SU-DHL-6 (cell line): Measurements from ENCODE around the gene POR.
"Not testable (repeated sequence)": the region's sequence is repeated elsewhere in the genome, so short reads cannot be mapped to it uniquely, and the experiment has no call there.

Experiments
- H2AFZ ChIP-seq: fragments of 200-600 bp; sonication (generic); 2 replicates; pipeline ENCODE4 v1.6.1; 2014; ENCODE audit warnings: low read depth, mild to moderate bottlenecking, moderate library complexity, mixed read lengths, antibody characterized with exemption, low read length; ENCODE audit not compliant: severe bottlenecking
- H3F3A ChIP-seq: fragments of 200-600 bp; shearing (Covaris generic); 2 replicates; pipeline ENCODE4 v1.6.0; 2016; ENCODE audit warnings: antibody characterized with exemption, mild to moderate bottlenecking; ENCODE audit not compliant: insufficient read depth
- H3K27ac ChIP-seq: fragments of 200-600 bp; sonication (generic); 2 replicates; pipeline ENCODE4 v1.5.1; 2016; ENCODE audit warnings: low read depth, mild to moderate bottlenecking, low read length, moderate library complexity, mixed read lengths
- H3K27me3 ChIP-seq: fragments of 200-600 bp; sonication (generic), shearing (Covaris generic); 2 replicates; pipeline ENCODE4 v1.6.0; 2014; ENCODE audit warnings: mild to moderate bottlenecking, low read length
- H3K36me3 ChIP-seq: fragments of 200-600 bp; sonication (generic); 2 replicates; pipeline ENCODE4 v1.6.1; 2014; ENCODE audit warnings: mild to moderate bottlenecking, low read length, mixed read lengths
- H3K4me2 ChIP-seq: fragments of 300-600, 200-600 bp; shearing (Covaris generic), sonication (generic); 2 replicates; pipeline ENCODE4 v1.6.0; 2014; ENCODE audit warnings: low read length, low read depth, mild to moderate bottlenecking; ENCODE audit not compliant: poor library complexity, severe bottlenecking
- H3K4me3 ChIP-seq: fragments of 200-600 bp; sonication (generic); 2 replicates; pipeline ENCODE4 v1.5.1; 2014; ENCODE audit warnings: antibody characterized with exemption, low read length, mild to moderate bottlenecking, mixed read lengths; ENCODE audit not compliant: insufficient read depth, poor library complexity, severe bottlenecking
- H3K79me2 ChIP-seq: fragments of 200-600 bp; sonication (generic); 2 replicates; pipeline ENCODE4 v1.6.1; 2014; ENCODE audit warnings: mild to moderate bottlenecking, low read length, moderate library complexity; ENCODE audit not compliant: insufficient read depth
- H3K9ac ChIP-seq: fragments of 200-600 bp; sonication (generic); 2 replicates; pipeline ENCODE4 v1.7.0; 2014; ENCODE audit warnings: mild to moderate bottlenecking, low read length
- H3K9me2 ChIP-seq: fragments of 200-600 bp; sonication (generic); replicated peaks from 2 replicates; pipeline ENCODE4 v1.6.1; 2014; ENCODE audit warnings: low read length; ENCODE audit not compliant: insufficient read depth
- H3K9me3 ChIP-seq: fragments of 200-600 bp; sonication (generic); 2 replicates; pipeline ENCODE4 v1.6.1; 2014; ENCODE audit warnings: low read length, mixed read lengths; ENCODE audit not compliant: insufficient read depth
- H4K20me1 ChIP-seq: fragments of 200-600 bp; sonication (generic); 2 replicates; pipeline ENCODE4 v1.6.1; 2014; ENCODE audit warnings: low read depth, mild to moderate bottlenecking, antibody characterized with exemption, low read length, moderate library complexity, mixed read lengths
- EZH2phosphoT487 ChIP-seq: fragments of 200-600 bp; sonication (generic), shearing (Covaris generic); conservative IDR thresholded peaks from 2 replicates; pipeline ENCODE4 v1.6.1; 2018; ENCODE audit warnings: mild to moderate bottlenecking, antibody characterized with exemption, low read length, moderate library complexity, mixed read lengths
- TF ChIP-seq, protein P1 (sequence below): fragments of 200-600 bp; sonication (generic); IDR thresholded peaks from one replicate; pipeline ENCODE4 v1.5.1; 2017; ENCODE audit warnings: antibody characterized with exemption, mild to moderate bottlenecking, low read length, moderate library complexity; ENCODE audit not compliant: insufficient read depth, poor library complexity, severe bottlenecking

The POR gene

DNA sequence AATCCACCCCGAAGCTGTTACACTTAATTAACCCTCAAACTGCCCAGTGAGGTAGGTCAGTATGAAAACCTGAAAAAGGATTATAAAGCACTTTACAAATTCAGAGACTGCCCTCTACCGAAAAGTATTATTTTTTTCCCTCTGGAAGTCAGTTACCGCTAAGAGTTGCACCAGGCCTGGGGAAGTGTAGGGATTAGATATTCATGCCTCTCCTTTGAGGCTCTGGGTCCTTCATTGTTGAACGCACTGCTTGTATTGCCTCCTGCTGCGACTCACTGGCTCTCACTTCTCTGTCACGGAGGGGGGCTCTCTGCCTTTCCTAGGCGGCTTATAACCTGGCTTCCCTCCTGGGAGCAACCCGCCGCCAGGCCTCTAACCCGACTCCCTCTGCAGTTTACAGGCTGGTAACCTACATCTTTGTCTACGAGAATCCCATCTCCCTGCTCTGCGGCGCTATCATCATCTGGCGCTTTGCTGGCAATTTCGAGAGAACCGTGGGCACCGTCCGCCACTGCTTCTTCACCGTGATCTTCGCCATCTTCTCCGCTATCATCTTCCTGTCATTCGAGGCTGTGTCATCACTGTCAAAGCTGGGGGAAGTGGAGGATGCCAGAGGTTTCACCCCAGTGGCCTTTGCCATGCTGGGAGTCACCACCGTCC is 33.4 kb upstream of the POR start:
- Histone ChIP-seq H3K9me2 (no peaks in the 10 kb centered on the region), H4K20me1 (no peaks in the 10 kb centered on the region), H3K36me3 (no peaks in the 10 kb centered on the region), H3K27ac (no peak overlapping the region), H3F3A (no peaks in the 10 kb centered on the region), H3K9me3 (no peaks in the 10 kb centered on the region), H3K9ac (no peak overlapping the region), H3K4me3 (no peak overlapping the region), H2AFZ (no peak overlapping the region), H3K27me3 (no peaks in the 10 kb centered on the region), H3K4me2 (no peak overlapping the region), H3K79me2 (peaks cover 7% of the 10 kb centered on the region)
- TF ChIP-seq EZH2phosphoT487: no peak
- TF ChIP-seq, protein P1, sequence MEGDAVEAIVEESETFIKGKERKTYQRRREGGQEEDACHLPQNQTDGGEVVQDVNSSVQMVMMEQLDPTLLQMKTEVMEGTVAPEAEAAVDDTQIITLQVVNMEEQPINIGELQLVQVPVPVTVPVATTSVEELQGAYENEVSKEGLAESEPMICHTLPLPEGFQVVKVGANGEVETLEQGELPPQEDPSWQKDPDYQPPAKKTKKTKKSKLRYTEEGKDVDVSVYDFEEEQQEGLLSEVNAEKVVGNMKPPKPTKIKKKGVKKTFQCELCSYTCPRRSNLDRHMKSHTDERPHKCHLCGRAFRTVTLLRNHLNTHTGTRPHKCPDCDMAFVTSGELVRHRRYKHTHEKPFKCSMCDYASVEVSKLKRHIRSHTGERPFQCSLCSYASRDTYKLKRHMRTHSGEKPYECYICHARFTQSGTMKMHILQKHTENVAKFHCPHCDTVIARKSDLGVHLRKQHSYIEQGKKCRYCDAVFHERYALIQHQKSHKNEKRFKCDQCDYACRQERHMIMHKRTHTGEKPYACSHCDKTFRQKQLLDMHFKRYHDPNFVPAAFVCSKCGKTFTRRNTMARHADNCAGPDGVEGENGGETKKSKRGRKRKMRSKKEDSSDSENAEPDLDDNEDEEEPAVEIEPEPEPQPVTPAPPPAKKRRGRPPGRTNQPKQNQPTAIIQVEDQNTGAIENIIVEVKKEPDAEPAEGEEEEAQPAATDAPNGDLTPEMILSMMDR: no peak

DNA sequence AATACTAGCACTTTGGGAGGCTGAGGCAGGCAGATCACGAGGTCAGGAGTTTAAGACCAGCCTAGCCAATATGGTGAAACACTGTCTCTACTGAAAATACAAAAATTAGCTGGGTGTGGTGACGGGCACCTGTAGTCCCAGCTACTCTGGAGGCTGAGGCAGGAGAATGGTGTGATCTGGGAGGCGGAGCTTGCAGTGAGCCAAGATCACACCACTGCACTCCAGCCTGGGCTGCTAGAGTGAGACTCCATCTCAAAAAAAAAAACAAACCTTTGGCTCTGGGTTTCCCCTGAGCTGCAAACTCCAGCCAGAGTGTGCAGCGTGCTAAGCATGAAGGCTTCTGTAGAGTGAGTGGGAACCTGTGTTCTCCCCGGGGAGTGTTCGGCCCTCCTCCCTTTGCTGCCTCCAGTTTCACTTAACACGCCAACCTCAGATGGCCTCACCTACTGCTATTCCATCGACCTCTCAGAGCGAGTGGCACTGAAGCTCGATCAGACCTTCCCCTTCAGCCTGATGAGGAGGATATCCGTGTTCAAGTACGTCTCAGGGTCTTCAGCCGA is 31.6 kb upstream of the POR start:
- not testable (repeated sequence) for H3K9me3 ChIP-seq, H3K4me2 ChIP-seq, H3K9me2 ChIP-seq, H4K20me1 ChIP-seq, H3K36me3 ChIP-seq, H3K4me3 ChIP-seq, H3K9ac ChIP-seq, H3F3A ChIP-seq, H3K79me2 ChIP-seq, H2AFZ ChIP-seq, H3K27me3 ChIP-seq, H3K27ac ChIP-seq

GRCh38 chr7:75884476-75884875 is 30.5 kb upstream of the POR start:
- no peak for TF ChIP-seq EZH2phosphoT487
- TF ChIP-seq, protein P1: no peak
- Histone ChIP-seq H3K9me3 (no peaks in the 10 kb centered on the region), H3K4me2 (no peak overlapping the region)

DNA sequence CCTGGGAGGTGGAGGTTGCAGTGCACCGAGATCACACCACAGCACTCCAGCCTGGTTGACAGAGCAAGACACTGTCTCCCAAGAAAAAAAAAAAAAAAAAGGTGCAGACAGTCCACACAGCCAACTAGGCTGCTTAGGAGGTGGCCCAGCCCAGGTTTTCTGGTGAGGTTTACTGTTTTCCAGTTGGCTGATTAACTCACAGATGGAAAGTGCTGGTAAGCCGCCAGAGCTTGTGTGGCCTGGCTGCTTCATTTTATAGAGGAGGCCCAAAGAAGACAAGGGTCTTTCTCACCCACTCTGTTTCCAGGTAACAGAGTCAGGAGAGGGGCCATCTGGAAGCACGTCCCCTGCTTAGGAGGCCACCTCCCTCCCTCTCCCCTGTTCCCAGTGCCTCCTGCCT is 29.9 kb upstream of the POR start:
- TF ChIP-seq, protein P1: no peak
- no peak for TF ChIP-seq EZH2phosphoT487
- H3K79me2 ChIP-seq: no peaks in the 10 kb centered on the region; the same call in 1 of the 2 replicates
- no peaks in the 10 kb centered on the region for H4K20me1 ChIP-seq
- H3F3A ChIP-seq: no peaks in the 10 kb centered on the region
- H3K36me3 ChIP-seq: no peaks in the 10 kb centered on the region
- no peak overlapping the region for H3K4me2 ChIP-seq
- H3K9ac ChIP-seq: no peak overlapping the region
- H2AFZ ChIP-seq: no peak overlapping the region
- H3K27ac ChIP-seq: no peak overlapping the region
- H3K9me3 ChIP-seq: no peaks in the 10 kb centered on the region
- H3K4me3 ChIP-seq: no peak overlapping the region
- H3K27me3 ChIP-seq: no peaks in the 10 kb centered on the region
- H3K9me2 ChIP-seq: no peaks in the 10 kb centered on the region

More at GRCh38 chr7:75884476-75884875, 30.5 kb upstream of the POR start:
- Histone ChIP-seq H3K9me2 (no peaks in the 10 kb centered on the region), H3K27me3 (no peaks in the 10 kb centered on the region), H3K36me3 (no peaks in the 10 kb centered on the region), H3K4me3 (no peak overlapping the region), H4K20me1 (no peaks in the 10 kb centered on the region), H3K27ac (no peak overlapping the region), H3K79me2 (peaks cover 4% of the 10 kb centered on the region), H3F3A (no peaks in the 10 kb centered on the region), H2AFZ (no peak overlapping the region), H3K9ac (no peak overlapping the region)
